NCI-H128 (cell line): Measurements from ENCODE around the gene MVB12B.
"Not testable (repeated sequence)": the region's sequence is repeated elsewhere in the genome, so short reads cannot be mapped to it uniquely, and the experiment has no call there.

Experiments
- DNase-seq: peaks from one replicate; lab custom pipeline; 2025; ENCODE audit not compliant: unreplicated experiment; lab: John Stamatoyannopoulos, UW

The MVB12B gene

DNA sequence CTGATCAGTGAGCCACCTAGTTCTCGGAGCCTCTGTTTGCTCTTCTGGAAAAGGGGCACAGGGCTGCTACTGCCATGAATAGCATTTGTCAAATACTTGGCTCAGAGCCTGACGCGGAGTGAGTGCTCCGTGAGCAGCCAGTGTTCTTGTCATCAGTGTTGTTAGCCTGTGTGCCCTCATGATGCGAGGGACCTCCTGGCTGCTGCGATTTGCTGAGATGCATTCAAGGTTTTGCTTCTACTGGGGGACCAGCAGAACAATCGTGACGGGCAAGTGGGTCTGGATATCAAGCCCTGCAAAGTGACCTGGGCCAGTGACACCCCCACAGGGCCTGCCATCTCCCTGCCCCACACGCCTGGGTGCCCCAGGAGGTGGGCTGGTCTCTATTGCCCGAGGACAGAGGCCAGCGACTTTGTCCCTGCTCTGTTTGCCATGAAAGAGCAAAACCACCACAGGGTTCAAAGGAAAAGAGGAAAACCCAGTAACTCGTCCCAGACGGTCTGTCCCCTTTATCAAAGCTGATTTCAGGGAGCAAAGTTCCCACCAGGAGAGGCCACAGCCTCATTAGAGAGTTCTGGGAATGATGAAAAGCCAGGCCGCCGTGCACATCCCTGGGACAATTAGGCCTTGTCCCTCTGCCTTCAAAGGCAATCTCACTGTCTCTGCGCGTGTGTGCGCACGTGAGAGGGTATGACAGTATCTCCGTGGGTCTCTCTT, 200.6 kb downstream of the MVB12B start:
- no peak for DNase-seq

DNA sequence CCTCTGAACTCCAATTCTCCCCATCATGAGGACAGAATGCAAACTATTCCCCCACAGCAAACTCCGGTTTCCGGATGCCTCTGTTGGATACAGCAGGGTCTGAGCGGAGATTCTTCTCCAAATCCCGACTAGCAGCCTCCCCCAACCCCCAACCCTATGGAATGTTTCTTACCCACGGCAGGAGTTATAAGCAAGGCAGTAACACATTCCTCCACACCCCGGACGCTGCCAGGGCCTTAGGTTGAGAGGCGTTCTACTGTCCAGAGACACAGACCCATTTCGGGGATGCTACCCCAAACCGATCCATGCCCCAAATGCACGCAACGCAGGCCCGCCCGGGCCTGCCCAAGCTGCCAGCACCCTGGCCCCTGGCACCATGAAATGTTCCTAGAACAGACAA, 201.5 kb downstream of the MVB12B start:
- DNase-seq = no peak

DNA sequence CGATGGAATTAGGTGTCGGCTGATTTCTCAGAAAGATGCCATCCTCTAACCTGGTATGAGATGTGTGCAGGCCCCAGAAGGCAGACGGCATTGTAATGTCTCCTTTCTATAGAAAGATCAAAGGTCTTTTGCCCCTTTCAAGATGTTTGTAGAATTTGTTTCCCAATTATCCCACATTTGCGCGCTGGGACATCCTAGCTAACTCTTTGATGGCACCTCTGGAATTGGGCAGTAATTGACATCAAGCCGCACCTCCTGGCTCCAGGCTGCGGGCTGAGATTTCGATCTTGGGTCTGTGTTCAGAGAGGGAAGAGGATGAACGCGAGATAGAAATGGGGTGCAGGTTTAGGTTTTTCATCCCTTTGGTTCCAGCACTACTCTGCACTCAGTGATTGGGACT, 202.3 kb downstream of the MVB12B start:
- DNase-seq = no peak

DNA sequence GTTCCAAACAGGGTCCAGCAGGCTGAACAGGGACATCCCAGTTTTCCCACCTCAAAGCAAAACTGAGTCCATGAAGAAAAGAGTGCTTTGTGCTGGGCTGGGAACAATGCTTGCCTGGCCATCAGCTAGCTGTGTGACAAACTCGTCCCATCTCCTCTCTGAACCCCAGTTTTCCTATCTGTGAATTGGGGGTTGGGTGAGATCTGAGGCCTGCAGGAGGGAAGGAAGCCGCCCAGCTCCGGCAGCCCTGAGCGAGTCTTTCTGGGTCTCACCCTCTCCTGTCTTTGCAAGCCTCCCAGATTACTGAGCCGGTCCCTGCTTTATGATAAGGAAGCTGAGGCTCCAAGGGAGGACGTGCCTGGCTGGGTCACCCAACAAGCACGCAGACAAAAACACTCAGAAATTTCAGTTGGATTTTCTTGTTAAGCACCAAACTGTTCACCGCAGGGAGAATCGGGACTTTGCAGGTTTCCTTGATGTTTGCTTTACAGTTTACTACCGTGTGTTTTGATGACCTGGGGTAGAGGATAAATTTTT, 204.5 kb downstream of the MVB12B start:
- DNase-seq = no peak

DNA sequence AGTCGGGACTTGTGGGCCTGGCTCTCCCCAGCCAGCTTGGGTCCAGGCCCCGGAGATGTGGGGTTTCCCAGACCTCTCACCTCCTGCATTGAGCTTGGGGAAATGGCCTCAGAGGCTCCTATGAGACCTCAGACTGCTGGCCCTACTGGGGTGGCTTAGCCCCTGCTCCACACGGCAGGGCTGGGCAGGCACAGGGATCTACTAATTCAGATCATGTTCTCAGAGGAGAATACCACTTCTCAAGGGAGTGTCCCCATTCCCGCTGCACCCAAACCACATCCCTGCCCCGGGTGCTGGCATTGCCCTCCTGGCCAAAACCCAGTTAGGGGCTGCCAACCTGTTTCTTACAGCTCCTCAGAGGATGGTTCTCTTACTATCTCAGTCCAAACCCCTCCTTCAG, 205.0 kb downstream of the MVB12B start:
- no peak for DNase-seq

DNA sequence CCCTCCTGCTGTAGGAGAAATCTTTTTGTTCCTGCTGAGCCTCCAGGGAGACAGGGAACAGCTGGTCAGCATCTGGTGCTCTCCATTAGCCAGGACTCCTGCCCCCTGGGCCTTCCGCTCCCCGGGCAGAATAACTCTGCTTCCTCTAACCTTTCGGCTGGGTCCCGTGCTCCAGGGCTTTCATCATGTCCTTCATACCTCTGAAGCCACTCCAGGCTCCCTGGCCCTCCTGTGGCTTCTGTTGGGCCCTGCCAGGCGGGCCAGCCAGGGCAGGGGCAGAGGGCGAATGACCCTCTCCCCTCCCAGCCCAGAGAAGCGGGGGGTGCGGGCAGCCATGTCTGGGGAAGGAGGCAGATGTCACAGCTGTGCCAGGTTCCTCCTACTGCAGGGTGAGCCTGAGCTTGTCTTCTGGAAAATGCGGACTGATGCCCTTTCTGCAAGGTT, 205.4 kb downstream of the MVB12B start:
- DNase-seq = no peak

DNA sequence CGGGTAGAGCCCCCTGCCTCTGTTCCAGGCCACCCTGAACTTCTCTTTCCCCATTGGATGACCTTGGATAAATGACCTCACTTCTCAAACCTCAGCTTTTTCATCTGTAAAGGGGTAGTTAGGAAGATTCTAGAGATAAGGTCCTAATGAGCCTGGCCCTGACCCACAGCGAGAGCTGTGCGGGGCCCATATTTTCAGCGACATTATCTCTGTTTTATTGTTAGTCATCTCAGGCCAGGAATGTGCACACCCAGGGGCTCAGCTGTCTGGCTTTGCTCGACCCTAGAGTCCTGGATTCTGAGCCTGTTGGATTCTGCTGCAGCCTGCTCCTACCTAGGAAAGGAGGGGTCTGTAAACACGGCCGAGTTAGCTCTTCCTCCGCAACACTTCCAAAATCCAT, 205.9 kb downstream of the MVB12B start:
- DNase-seq = no peak

DNA sequence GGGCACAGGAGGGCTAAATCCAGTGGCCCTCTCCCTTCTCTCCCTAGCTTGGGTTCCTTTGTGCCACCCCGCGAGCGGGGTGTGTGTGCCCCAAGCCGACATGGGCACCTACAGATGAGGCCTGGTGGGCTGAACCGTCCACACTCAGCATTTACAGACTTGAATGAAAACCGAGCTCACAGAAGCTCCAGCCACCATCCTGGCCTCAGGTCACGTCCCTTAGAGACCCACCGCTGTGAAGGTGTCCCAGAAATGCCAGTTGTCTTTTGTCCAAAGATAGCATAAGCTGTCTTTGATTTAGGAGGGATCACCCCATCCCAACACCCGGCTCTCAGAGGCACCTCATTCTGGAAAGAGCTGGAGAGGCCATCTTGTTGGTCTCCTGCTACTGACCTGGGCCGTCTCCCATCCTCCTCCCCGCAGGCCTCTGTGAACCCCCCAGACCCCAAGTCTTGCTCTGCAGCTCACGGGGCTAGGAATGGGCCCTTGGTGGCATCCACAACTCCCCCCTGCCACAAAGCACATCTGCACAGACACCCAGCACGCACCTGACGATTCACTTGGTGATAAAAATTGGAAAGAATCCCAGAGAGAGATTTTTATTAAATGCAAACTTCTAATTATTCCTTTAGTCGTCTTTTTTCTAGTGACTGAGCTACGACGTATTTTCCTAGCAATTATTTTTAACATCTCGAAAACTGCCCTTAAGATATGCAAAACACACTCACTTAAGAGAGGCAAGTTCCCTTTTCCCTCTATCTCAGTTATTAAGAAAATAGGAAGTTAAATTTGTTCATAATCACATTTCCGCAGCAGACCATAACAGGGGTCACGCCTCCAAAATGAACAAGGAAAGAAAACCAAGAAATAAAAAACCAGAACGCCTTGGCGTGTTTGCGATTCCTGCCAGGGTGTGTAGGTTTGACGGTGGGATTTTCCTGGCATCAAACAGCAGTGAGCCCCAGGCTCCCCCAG, 206.6 kb downstream of the MVB12B start:
- DNase-seq = no peak

DNA sequence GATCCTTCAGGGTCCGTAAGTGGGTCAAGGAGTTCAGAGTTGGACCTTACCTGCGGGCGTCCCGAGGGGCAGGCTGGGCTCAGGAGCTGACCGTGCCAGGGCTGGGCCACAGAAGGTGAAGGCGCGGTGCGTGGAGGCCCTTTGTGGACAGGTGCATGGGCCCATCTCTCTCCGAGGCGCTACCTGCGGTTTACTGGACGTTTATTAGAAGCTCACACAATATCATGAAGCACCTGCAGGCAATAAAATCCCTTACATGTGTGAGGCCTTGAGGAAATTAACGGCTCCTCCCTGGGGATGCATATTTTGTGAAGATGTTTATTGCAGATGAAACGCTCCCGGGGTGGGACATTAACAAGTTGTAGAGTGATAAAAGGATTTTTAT, 207.3 kb downstream of the MVB12B start:
- DNase-seq = no peak

DNA sequence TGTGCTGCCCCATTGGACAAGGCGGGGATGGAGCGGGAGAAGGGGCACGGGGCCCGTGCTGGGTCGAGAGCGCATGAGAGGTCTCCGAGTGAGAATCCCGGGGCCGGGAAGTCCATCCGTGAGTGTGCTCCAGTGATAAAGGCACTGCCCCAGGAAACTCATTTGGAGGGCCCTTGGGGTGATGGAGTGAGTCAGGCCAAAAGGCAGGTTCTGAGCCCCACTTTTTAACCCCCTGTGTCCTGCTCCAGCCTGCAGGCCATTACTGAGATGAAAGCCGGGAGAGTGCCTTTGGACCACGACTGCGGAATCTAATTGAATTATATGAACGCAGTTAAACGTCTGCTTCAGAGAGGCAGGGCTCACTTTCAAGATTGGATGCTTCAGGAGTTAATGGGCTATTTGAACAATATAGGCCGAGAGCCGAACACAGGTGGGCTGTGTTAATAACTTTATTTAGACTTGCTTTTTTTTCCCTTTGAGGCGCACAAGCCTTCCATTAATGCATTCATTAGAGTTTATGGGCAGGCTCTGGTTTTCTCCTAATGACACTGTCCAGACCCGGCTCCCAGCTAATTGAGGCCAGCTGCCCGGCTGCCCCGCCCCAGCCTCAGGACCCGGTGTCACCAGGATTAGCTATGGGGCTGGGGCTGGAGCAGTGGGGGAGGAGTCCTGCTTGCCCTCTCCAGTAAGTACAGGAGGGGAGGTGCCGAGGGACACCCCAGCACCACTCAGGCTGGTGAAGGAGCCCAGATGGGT, 208.0 kb downstream of the MVB12B start:
- DNase-seq = no peak

DNA sequence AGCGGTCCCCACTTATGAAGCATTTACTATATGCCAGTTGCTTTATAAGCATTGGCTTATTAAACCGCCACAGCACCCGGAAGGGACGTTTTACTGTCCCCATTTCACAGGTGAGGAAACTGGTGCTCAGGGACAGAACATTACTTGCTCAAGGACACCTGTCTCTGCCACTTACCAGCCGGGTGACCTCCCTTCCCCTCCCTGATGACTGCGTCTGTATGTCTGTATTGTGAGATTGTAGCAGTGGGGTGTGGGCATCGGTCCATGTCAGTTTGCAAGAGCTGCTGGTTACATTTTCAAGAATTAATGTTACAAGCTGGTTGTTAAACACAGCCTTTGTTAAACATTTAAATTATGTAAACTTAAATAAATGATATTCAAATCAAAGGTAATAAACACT, 209.5 kb downstream of the MVB12B start:
- DNase-seq = no peak

DNA sequence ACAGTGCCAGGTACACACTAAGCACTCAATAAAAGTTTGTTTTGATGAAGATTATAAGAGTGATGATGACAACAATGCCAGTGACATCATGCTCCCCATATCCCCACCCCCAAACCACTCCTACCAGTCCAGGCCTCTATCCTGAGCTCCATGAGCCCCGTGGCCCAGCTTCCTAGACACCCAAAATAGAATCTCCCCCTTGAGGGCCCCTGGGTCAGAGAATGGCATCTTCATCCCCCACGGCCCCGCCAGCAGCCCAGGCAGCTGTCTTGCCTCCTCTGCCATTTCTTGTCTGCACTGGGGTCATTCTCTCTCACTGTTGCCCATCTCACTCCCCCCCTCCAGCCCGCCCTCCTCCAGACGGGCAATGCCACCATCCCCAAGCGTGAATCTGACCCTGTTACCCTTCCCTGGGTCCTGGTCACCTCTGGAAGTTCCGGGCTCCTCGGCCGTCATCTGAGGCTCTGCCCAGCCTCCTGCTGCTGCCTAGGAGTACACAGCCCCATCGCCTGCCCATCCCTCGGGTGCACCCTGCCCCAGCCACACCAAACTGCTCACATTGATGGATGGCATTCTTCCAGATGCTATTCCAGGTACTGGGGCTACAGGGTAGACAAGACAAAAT, 210.3 kb downstream of the MVB12B start:
- no peak for DNase-seq

DNA sequence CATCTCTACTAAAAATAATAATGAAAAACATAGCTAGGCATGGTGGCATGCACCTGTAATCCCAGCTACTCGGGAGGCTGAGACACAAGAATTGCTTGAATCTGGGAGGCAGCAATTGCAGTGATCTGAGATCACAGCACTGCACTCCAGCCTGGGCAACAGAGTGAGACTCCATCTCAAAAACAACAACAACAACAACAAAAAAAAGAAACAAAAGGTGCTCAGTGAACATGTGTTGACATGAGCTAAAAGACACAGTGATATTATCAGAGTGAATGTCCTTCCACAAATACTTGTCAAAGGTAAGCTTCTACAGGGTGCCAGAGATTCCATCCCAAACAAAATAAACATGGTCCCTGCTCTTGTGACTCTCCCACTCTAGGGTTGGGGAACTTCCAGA, 211.9 kb downstream of the MVB12B start:
- DNase-seq = no peak

DNA sequence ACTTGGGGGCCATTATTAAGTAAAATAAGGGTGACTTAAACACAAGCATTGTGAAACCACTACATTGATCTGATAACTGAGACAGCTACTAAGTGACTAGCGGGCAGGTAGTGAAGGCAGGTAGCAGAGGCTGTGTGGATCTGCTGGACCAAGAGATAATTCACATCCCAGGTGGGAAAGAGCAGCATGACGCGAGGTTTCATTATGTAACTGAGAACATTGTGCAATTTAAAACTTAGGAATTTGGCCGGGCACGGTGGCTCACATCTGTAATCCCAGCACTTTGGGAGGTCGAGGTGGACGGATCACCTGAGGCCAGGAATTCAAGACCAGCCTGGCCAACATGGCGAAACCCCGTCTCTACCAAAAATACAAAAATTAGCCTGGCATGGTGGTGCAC, 213.8 kb downstream of the MVB12B start:
- DNase-seq = not testable (repeated sequence)

DNA sequence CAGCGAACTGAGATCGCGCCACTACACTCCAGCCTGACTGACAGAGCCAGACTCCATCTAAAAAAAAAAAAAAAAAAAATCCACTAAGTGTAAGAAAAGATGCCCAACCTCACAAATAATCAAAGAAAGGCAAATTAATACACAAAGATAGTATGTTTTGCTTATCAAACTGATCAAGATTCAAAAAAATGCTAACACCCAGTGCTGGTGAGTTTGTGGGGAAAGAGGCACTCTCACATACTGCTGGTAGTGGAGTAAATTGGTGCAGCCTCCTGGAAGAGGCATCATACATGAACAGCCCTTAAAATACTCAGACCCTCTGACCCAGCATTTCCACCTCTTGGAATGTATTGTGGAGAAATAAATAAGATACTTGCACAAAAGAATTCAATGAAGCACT, 216.9 kb downstream of the MVB12B start:
- DNase-seq = no peak

DNA sequence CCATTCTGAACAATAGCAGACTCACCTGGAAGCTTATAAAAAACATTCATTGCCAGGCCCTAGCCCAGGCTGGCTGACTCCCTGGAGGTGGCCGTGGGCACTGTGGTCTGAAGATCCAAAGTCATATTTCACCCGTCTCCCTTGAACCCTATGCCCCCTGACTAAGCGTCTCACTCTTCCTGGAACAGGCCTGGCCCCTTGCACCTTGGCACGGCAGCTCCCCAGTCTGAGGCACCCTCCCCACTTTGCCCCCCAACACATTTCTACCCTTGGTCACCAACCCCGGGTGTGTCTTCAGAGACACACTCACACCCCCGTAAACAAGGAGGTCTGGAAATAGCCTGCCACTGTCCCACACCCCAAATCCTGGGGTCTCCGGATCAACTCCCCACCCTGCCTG, 218.5 kb downstream of the MVB12B start:
- no peak for DNase-seq

DNA sequence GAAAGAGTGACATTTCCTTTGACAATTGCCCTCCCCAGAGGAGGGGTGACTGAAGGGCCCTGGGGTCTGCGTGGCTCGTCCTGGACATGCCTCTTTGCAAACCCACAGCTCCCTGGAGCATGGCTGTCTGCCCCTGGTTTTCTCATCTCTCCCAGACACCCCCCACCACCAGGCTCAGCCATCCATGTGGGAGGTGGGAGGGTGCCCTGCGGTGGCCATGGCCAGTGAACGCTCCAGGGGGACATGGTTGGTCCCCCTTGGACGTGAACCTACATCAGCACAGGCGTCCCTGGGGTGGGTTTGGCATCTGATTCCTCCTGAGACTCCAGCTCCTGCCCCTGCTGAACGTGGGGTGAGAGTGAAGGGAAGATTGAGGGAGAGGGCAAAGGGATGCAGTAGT, 219.4 kb downstream of the MVB12B start:
- no peak for DNase-seq

DNA sequence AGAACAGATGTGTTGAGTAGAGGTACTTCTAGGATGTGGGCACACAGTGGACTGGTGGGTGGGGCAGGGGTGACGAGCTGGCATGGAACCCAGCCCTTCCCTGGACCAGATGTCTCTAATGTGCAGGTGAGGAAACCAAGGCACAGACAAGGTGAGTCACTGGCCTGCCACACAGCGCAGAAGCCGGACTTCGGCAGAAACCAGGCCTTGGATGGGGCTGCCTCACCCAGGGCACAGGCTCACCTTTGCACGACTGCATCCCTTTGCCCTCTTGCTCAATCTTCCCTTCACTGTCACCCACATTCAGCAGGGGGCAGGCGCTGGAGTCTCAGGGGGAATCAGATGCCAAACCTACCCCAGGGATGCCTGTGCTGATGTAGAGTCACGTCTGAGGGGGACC, 221.7 kb downstream of the MVB12B start:
- no peak for DNase-seq

DNA sequence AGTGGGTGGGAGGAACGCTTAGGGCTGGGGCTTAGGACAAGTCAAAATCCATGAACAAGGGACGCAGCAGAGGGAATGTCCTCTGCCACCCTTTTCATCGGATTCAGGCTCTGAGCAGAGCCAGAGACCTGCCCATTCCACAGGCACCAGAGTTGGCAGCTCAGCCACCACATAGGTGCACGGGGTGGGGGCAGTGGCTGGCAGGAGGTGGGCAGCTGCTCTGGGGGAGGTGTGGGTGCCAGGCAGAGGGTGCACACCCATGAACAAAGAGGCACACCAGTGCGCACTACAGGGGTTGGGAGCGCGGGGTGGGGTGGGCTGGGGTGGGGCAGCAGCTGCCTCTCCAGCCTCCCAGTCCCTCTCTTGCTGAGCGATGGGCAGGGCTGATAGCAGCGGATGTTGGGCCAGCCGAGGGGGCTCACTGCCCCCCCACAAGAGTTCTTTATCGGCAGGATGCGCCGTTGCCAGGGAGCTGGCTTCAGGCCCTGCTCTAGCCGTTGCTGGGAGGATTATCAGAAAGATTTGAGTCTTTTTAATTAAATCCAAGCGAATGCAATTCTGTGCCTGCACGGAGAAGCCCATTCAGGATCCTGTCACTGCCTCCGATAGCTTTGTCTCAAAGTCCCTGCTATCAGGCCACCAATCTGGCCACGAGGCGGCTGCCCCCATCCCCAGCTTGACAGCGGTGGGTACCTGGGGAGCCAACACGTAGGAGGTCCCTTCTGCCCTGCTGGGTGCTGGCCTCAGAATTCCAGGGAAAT, 222.8 kb downstream of the MVB12B start:
- no peak for DNase-seq

DNA sequence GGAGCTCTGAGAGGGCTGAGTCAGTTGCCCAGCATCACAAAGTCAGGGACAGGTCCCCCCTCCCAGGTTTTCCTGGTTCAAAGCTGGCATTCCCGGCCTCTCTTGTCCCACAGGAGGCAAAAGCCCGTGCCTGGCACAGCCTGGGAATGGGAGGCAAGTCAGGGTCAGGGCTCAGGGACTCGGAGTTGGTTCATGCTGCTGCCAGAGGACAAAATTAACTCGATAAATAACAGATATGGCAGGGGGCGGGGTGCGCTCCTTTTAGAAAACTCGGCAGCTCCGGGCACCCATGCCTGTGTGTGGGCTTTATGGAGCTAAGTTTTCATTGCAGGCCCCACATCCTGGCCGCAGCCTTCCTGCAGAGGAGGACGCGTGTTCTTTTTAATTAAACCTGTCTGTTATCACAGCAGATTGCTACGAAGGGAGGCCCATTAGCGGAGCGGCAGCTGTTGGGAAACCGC, 224.3 kb downstream of the MVB12B start:
- no peak for DNase-seq
